NCI-H1105 (cell line): Measurements from ENCODE around the gene PCID2.

Experiments used
- DNase-seq: peaks from one replicate; lab custom pipeline; 2025; lab: John Stamatoyannopoulos, UW

PCID2 gene

DNA sequence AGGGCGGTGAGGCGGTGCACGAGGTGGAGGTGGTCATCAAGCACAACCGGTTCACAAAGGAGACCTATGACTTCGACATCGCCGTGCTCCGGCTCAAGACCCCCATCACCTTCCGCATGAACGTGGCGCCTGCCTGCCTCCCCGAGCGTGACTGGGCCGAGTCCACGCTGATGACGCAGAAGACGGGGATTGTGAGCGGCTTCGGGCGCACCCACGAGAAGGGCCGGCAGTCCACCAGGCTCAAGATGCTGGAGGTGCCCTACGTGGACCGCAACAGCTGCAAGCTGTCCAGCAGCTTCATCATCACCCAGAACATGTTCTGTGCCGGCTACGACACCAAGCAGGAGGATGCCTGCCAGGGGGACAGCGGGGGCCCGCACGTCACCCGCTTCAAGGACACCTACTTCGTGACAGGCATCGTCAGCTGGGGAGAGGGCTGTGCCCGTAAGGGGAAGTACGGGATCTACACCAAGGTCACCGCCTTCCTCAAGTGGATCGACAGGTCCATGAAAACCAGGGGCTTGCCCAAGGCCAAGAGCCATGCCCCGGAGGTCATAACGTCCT lies 59.4 kb downstream of the PCID2 start:
- no peak for DNase-seq

DNA sequence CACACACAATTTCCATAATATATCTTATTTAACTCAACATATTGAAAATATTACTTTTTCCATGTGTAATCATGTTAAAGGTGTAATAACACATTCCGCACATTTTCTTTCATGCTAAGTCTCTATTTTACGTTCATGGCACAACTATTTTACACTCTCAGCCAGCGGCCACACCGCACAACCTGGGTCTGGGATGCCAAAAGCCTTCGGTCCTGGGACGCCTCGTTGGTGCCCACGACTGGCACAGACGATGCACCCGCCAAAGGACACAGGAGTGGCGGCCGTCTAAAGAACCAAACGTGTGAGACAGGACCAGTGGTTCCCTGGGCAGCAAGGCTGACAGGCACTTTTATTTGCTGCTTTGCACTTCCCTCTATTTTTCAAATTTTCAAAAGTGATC lies 60.1 kb downstream of the PCID2 start:
- DNase-seq = no peak

DNA sequence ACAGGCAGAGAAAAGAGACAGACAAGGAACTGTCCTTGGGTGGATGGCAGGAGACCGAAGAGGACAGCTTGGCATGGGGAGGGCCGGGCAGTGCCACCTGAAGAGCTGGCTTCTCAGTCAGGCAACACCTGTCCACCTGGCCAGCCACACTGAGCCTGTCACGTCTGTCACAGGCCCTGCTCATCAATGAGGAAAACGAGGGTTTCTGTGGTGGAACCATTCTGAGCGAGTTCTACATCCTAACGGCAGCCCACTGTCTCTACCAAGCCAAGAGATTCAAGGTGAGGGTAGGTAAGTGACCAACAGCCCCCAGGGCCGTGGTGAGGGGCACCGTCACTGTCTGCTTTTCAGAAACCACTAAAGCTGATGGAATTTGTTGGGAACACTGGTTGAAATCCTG lies 61.3 kb downstream of the PCID2 start:
- no peak for DNase-seq

DNA sequence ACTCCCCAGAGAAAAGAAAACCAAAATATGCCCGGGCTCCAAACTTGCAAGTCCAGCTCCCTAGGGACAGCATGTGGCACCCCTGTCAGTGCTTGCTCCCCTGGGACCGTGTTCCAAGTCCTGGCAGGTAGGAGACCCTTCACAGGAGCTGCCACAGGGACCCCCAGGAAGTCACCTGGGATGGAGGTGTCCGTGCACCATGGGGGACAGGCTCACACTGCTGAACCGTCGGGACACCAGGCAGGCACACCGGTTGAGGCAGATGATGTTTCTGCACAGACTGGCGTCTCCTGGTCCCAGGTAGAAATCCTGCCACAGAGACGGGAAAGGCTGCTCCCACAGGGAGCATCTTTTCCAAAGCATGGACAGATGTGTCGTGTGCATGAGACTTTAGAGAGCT lies 61.7 kb downstream of the PCID2 start:
- no peak for DNase-seq

DNA sequence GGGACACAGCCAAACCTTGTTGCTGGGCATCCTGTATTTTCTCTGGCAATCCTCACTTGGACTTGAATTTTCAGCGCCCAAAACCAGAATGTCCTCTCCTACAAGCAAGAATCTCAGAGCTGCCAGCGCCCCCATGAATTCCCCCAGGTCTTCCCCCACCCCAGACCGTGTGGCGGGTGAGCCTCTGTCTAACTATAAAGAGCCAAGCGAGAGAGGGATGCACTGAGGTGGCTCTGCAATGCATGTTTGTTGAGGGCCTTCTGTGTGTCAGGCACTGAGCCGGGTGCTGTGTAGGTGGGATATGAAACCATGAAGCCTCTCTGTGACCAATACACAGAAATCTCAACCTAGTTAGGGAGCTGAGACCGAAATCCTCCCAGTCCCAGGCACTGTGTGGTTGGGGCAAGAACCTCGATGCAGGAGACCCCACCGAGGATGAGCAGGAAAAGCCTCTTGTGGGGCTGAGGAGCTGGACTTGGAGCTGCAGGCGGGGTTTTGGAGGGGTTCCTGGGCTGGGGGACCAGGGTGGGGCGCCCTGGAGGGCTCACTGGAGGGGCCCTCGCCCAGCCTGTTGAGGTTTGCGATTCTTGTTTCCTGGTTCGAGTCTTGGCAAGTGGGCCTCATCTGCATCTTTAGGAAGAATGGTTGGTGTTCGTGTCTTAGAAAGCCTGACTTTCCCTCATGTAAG lies 62.4 kb downstream of the PCID2 start:
- DNase-seq = no peak

DNA sequence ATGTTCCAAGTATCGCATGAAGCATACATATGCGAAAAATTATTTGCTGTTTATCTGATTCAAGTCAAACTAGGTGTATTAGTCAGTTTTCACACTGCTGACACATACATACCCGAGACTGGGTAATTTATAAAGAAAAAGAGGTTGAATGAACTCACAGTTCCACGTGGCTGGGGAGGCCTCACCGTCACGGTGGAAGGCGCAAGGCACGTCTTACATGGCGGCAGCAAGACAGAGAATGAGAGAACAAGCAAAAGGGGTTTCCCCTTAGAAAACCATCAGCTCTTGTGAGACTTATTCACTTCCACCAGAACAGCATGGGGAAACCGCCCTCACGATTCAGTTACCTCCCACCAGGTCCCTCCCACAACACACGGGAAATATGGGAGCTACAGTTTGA lies 63.0 kb downstream of the PCID2 start:
- DNase-seq = no peak

DNA sequence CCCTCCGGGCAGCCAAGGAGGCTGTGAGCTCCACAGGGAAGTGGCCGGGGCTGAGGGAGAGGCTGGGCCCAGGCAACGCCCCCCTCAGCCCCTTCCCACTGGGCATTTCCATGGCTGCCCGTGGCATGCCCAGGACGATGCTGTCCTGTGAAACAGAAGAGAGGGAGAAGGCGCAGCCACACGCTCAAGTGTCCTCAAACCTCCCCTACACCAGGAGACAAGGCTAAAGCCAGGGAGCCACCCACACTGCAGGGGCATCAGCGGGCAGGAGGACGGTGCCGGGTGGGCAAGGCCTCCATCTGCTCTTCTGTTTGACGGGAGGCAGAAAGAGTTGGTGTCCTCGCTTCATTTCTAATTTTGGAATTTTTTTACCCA lies 64.2 kb downstream of the PCID2 start:
- no peak for DNase-seq

DNA sequence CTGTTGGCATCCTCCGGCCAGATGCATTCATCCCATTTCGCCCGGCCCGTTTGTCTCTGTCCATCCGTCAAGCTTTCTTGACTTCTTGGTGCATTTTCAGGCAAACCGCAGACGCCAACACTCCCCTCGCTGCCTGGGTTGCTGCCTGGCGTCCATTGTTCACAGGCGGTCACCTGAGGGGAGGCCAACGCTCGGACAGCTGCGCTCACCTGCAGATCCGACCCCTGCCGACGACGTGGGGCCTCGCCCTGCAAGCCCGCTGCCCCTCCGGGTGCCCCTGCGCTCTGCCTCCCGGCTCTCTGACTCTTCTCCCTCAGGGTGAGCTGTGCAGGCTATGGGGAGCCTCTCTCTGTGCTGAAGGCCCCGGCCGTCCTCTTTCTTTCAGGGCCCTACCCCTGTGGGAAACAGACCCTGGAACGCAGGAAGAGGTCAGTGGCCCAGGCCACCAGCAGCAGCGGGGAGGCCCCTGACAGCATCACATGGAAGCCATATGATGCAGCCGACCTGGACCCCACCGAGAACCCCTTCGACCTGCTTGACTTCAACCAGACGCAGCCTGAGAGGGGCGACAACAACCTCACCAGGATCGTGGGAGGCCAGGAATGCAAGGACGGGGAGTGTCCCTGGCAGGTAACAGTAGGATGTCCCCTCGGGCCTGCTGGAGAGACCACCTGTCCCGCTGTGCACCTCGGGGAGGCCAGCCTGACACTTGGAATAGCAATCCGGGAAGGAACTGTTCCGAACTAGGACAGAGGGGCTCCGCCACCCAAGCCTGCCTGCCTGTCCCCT lies 64.8 kb downstream of the PCID2 start:
- no peak for DNase-seq

DNA sequence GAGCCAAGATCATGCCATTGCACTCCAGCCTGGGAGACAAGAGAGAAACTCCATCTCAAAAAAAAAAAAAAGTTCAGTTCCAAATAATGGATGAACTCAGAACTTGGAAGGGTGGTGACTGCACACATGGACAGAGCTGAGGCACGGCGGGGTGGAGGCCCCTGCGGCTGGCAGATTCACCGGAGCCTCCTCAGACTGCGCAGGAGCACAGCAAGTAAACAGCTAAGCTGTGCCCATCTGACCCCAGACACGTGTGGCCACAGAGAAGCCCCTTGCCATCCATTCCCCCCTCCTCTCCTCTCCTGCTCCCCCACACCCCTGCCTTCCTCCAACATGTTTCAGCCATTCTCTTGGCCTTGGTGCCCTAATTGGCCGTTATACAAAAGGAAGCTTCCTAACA lies 65.6 kb downstream of the PCID2 start:
- DNase-seq = no peak

DNA sequence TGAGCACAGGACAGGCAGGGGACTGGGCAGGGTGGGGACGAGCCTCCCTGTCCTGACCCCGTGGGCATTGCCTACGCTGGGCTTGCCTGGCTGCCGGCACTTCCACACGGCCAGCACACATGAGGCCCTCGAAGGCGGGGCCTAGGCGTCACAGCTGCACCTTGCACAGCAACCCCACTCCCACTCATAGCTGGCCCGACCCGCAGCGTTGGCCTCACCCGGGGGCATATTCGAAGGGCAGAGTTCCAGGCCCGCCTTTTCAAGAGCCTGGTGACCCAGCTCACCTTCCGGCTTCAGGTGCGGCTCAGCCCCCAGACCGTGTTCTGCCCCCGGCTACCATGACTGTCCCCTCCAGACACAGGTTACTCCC lies 66.9 kb downstream of the PCID2 start:
- DNase-seq = no peak

DNA sequence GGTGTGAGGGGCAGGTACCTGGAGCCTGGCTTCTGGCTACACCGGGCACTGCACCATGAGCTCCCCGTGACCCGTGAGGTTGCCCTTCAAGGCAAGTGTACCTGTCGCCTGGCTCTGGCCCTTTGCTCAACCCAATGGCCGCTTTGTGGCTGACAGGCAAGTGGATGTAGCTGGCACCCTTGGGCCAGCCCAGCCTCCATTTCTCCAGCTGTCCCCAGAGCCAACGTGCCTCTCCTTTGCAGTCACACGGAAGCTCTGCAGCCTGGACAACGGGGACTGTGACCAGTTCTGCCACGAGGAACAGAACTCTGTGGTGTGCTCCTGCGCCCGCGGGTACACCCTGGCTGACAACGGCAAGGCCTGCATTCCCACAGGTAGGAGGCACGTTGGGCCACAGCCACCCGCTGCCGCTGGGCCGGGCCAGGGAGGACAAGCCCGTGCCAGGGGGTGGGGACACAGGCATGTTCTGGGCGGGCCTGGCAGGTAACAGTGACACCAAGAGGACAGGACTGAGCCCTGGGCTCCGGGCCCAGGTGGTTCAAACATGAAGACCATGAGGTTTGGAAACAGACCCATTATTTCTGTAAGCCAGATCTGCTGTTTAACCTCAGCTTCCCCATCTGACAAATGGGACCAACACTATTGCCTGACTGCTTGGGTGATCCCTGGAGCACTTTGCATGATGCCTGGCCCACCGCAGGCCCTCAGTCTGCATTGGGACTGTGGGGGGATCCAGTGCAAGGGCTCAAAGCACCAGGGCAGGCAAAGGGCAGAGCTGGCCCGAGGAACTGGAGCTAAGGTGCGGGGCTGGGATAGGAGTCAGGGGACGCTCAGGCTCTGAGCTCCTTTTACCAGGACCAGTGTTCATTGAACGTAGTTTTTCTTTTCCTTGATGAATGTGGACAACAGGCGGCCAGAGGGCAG lies 67.5 kb downstream of the PCID2 start:
- no peak for DNase-seq

DNA sequence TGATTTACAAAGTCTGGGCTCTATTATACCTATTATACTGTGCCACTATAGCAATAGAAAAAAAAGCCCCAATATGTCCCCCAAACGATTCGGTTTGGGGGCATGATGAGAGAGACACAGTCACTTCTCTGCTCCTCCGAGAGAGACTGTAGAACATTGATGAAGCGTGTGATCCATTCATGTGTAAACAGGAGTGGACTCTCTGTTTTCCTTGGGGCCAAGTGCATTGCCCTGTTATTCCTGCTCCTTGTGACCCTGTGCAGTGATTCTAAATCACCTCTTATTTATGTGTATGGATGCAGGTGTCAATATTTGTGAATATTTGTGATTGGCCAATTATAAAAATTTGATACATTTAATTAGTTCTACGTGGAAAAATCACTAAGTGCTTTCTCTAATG lies 68.9 kb downstream of the PCID2 start:
- DNase-seq = no peak

DNA sequence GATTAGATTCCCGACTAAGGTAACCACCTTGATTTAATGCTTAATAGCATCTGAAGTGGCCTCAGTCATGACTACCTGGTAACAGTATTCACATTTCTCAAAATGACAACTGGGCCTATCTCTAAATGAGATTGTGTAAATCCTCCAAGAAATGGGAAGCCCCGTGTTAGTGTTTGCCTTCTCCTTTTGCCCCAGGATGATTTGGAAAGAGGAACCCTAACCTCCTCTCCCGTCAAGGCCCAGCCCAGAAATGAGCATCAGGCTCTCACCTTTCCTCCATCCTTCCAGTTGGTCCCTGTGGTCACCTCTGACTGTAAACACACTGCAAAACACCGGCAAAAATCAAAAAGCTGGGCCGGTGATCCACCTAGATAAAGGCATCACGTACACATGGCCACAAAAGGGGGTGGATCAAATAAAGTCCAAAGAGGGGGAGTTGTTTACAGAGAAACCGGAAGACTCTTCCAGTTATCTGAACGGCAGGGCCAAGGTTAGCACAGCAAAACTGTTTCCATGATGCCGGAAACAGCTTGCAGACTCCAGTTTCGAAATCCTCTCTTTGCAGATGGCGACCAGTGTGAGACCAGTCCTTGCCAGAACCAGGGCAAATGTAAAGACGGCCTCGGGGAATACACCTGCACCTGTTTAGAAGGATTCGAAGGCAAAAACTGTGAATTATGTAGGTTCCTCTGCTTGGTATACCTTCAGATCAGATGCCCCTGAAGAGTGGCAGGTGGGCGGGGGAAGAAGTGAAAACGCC lies 69.5 kb downstream of the PCID2 start:
- DNase-seq = no peak

DNA sequence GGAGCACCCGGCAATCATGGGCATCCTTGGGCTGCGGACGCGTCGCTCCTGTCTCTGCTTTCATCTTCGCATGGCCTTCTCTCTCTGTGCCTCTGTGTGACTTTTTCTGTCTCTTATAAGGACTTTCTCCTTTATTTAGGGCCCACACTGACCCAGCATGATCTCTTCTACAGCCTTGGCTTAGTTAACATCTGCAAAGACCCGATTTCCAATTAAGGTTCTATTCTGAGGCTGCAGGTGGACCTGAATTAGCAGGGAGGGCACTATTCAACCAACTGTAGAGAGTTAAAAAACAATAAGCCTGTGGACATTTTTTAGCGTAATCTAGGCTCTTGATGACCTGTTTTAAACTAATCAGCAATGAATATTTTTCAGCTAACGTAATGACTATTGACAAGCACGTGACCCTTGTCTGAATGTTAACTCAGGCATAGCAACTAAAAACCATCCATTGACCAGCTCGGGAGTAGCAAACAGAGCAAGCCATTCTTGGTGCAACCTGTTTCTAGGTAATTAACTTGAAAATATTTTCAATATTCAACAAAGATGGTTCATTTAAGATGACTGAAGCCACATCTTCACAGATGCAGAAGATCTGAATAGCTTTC lies 70.7 kb downstream of the PCID2 start:
- DNase-seq = no peak

DNA sequence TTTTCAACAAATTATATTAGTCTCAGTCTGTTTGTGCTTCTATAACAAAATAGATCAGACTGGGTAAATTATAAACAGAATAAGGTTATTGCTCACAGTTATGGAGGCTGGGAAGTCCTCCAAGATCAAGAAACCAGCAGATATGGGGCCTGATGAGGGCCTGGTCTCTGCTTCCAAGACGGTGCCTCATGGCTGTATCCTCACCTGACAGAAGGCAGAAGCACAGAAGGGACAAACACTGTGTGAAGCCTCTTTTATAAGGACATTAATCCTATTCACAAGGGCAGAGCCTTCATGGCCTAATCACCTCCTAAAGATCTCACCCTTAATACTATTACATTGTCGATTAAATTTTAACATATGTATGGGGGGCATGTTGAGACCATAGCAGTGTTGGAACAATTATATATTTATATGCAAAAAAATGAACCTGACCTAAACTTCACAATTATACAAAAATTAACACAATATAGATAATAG lies 73.1 kb downstream of the PCID2 start:
- no peak for DNase-seq

DNA sequence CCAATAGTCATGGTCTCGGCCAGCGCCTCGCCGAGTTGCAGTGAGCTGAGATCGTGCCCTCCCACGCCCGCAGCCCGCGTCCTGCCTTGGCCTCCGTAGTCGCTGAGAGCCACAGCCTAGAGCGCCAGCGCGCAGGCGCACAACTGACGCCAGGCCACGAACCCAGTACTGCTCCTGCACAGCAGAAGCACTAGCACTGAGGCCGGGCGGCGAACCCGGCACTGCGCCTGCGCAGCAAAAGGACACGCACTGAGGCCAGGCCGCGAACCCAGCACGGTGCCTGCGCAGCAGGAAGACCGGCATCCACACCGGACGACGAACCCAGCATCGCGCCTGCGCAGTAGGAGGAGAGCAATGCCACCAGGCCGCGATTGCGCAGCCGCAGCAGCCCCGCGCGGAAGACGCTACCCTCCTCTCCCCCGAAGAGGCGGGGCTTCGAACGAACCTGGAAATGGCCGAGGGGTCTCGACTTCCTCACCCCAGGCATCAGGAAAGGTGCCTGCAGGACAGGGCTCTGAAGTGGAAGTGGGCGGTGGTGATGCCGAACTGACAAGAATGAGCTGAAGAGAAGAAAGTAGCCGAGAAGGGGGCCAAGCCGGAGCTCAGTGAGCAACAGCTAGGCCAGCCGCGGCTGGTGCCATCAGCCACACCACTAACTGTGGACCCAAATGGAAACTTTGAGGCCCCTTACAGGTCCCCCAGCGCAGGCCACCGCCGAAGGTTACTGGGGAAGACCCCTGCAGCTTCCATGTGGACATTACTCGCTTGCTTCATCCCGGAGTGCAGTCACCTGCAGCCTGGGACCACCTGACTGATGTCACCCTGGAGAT lies 78.3 kb downstream of the PCID2 start:
- DNase-seq = no peak

DNA sequence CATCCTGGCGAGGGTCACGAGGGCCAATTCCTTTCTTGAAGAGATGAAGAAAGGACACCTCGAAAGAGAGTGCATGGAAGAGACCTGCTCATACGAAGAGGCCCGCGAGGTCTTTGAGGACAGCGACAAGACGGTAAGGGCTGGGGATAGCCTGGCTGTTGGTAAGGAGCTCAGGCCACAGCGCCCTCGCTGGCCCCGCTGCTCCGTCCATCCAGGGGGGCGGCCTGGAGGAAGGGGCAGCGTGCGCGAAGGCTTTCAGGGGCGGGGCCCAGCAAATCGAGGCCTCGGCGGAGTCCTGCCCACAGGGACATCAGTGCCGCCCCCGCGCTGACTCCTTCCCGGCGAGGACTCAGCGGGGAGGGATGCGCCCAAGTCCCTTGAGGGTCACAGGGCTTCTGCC lies 79.0 kb downstream of the PCID2 start:
- DNase-seq = no peak
